ENCODE results near the gene SLC39A1. TPM values are rescaled to one million over a fixed set of nuclear protein-coding genes. Genes with fewer than 3 reads are reported as not detected.

The SLC39A1 gene
- total and polyA plus RNA-seq, 9 of the 15 experiments (the other 6 are each of a cell fraction or from before 2014, with no cell fraction given), result 9.9 to 81.1 (median 62.7) TPM

GRCh38 chr1:153922076-153922971, 41.0 kb downstream of the SLC39A1 start (continued):
- TF ChIP-seq ZBTB12 (CRISPR knock-in tag; IDR thresholded peaks at IDR 0.05) (no peak), ZNF431 (CRISPR knock-in tag; IDR thresholded peaks at IDR 0.05) (no peak), ZNF140 (CRISPR knock-in tag; IDR thresholded peaks at IDR 0.05) (no peak), ZBTB7A (IDR thresholded peaks at IDR 0.05; ENCODE audit: borderline replicate concordance, control insufficient read depth, low read depth, low read length) (peak; percentile 44; the same call in 1 of the 2 replicates), POLR2A (conservative IDR thresholded peaks at IDR 0.05) (peak; percentile 74), ZBTB49 (CRISPR knock-in tag; IDR thresholded peaks at IDR 0.05; ENCODE audit: borderline replicate concordance) (no peak), ZNF280B (CRISPR knock-in tag; IDR thresholded peaks at IDR 0.05) (no peak), CSDE1 (IDR thresholded peaks at IDR 0.05) (no peak), DDX20 (tag; IDR thresholded peaks at IDR 0.05; ENCODE audit: low read depth) (no peak), SMC3 (conservative IDR thresholded peaks at IDR 0.05; ENCODE audit: insufficient read depth, low read depth, low read length) (0 out of 2 replicates have a peak, but pooled peaks have one; percentile 5), MYC (IDR thresholded peaks at IDR 0.05; ENCODE audit: low read depth, low read length) (peak; percentile 59), MYC (CRISPR knock-in tag; IDR thresholded peaks at IDR 0.05; ENCODE audit: borderline replicate concordance, low read depth) (no peak), FOXP1 (CRISPR knock-in tag; IDR thresholded peaks at IDR 0.05) (0 out of 2 replicates have a peak, but pooled peaks have one; percentile 11), HNRNPK (IDR thresholded peaks at IDR 0.05; ENCODE audit: low read depth, low read length, poor library complexity, severe bottlenecking) (peak; percentile 53), ZNF668 (CRISPR knock-in tag; IDR thresholded peaks at IDR 0.05) (no peak), RB1 (IDR thresholded peaks at IDR 0.05; ENCODE audit: low read depth) (no peak), ZFP36 (IDR thresholded peaks at IDR 0.05; ENCODE audit: low read depth, low read length, partially characterized antibody) (no peak), PCBP1 (IDR thresholded peaks at IDR 0.05; ENCODE audit: low read depth, low read length, poor library complexity, severe bottlenecking) (peak; percentile 97), NR3C1 (CRISPR knock-in tag; IDR thresholded peaks at IDR 0.05) (no peak), ZFX (CRISPR knock-in tag; IDR thresholded peaks at IDR 0.05) (peak; percentile 86), MXD1 (CRISPR knock-in tag; IDR thresholded peaks at IDR 0.05; ENCODE audit: borderline replicate concordance, poor library complexity, severe bottlenecking) (no peak), DPF2 (IDR thresholded peaks at IDR 0.05) (peak; percentile 52), BCOR (IDR thresholded peaks at IDR 0.05) (no peak)
